T-helper 1 cell (primary cell): Measurements from ENCODE around the gene LRBA.
"Not testable (repeated sequence)": the region's sequence is repeated elsewhere in the genome, so short reads cannot be mapped to it uniquely, and the experiment has no call there.

Source experiments
- DNase-seq, 5 donors: peaks; one replicate each; pipeline ENCODE4 v3.0.0-alpha.2; 2012 to 2020
- total RNA-seq, 4 donors: gene quantifications; one replicate each; lab custom pipeline; 2026; lab: John Stamatoyannopoulos, UW

The LRBA gene
- 250 to 438 (median 368) reads per million in 4 donors for total RNA-seq

GRCh38 chr4:151014521-151015458 lies at the start of gene LRBA:
Gene LRBA, minus strand, starts transcription at chr4:151015284. Its CDS starts 642 bp downstream, at chr4:151014642.
- peak; percentile 71 to 85 (median 82) for DNase-seq

- DNase-seq: not testable (repeated sequence)
These were observed 48.1 kb upstream of the LRBA start for GRCh38 chr4:151063143-151063542.

GRCh38 chr4:151055539-151055938 lies 40.5 kb upstream of the LRBA start:
- no peak for DNase-seq

- no peak for DNase-seq
These were observed 37.7 kb upstream of the LRBA start for GRCh38 chr4:151052785-151053184.

GRCh38 chr4:151049430-151049884 lies 34.4 kb upstream of the LRBA start:
- DNase-seq: no peak

GRCh38 chr4:151048913-151049312 lies 33.8 kb upstream of the LRBA start:
- no peak for DNase-seq

- no peak for DNase-seq
These were observed 31.5 kb upstream of the LRBA start for GRCh38 chr4:151046609-151047008.

- no peak for DNase-seq
These were observed 30.8 kb upstream of the LRBA start for GRCh38 chr4:151045907-151046306.

GRCh38 chr4:151043803-151044515 lies 28.9 kb upstream of the LRBA start:
- DNase-seq: no peak

- no peak for DNase-seq
These were observed 24.6 kb upstream of the LRBA start for GRCh38 chr4:151039733-151040132.

GRCh38 chr4:151038452-151039157 lies 23.5 kb upstream of the LRBA start:
- no peak for DNase-seq

- DNase-seq: no peak
These were observed 20.8 kb upstream of the LRBA start for GRCh38 chr4:151035911-151036310.

GRCh38 chr4:151035328-151035727 lies 20.2 kb upstream of the LRBA start:
- DNase-seq: no peak

- no peak for DNase-seq
These were observed 19.7 kb upstream of the LRBA start for GRCh38 chr4:151034829-151035228.

GRCh38 chr4:151031831-151032605 lies 16.9 kb upstream of the LRBA start:
- DNase-seq: peak in 1 of 5 donors; percentile 55

GRCh38 chr4:151029537-151029936 lies 14.5 kb upstream of the LRBA start:
- DNase-seq: peak in 1 of 5 donors; percentile 36

GRCh38 chr4:151029006-151029405 lies 13.9 kb upstream of the LRBA start:
- not testable (repeated sequence) for DNase-seq

GRCh38 chr4:151025759-151026158 lies 10.7 kb upstream of the LRBA start:
- DNase-seq: no peak

GRCh38 chr4:151022586-151022985 lies 7.5 kb upstream of the LRBA start:
- DNase-seq: no peak

- no peak for DNase-seq
These were observed 6.7 kb upstream of the LRBA start for GRCh38 chr4:151021637-151022334.
